GM10248 (cell line): Measurements from ENCODE around the gene ZFY.

Source experiments
- CTCF ChIA-PET: fragments of 300-600 bp; sonication (Branson Sonifier 250); formaldehyde crosslinking; extraction: SDS; loops from one replicate; lab custom pipeline; 2021; ENCODE audit warnings: antibody characterized with exemption; lab: Yijun Ruan, JAX
- POLR2A ChIA-PET: fragments of 350-650 bp; sonication (Branson Sonifier 250); formaldehyde crosslinking; extraction: SDS; loops from one replicate; lab custom pipeline; 2020; ENCODE audit warnings: antibody characterized with exemption; lab: Yijun Ruan, JAX
- DNase-seq: peaks from one replicate; pipeline ENCODE4 v3.0.0; 2012; ENCODE audit errors: extremely low spot score
- CTCF ChIP-seq: IDR thresholded peaks from 2 replicates; pipeline ENCODE4 v1.5.1; 2012; ENCODE audit warnings: mild to moderate bottlenecking, low read depth; ENCODE audit errors: extremely low read depth, missing control alignments, control extremely low read depth

Gene ZFY

GRCh38 chrY:2907356-2907755, 27.8 kb upstream of the ZFY start:
- ChIA-PET CTCF (no interaction called here), POLR2A (no interaction called here)
- TF ChIP-seq CTCF = no peak
- no peak for DNase-seq

- ChIA-PET CTCF (no interaction called here), POLR2A (interaction anchor here (0.9 kb wide), 1 partner anchor 38 kb away, joined by 3 read pairs; no protein-coding TSS in a partner anchor)
- DNase-seq = peak; percentile 1
- TF ChIP-seq CTCF = peak; percentile 18
Observed at GRCh38 chrY:2913066-2913815, 21.9 kb upstream of the ZFY start.

GRCh38 chrY:2934078-2934477, 1.1 kb upstream of the ZFY start:
- no peak for DNase-seq
- no peak for TF ChIP-seq CTCF
- ChIA-PET CTCF (no interaction called here), POLR2A (no interaction called here)

- peak; percentile 74 for TF ChIP-seq CTCF
- POLR2A ChIA-PET = interaction anchor here (0.6 to 0.9 kb wide), 2 partner anchors 9 to 53 kb away, joined by 3 to 5 read pairs; no protein-coding TSS in a partner anchor
- CTCF ChIA-PET = interaction anchor here (1.6 to 2.1 kb wide), 2 partner anchors 12 to 14 kb away, joined by 10 to 14 read pairs; no protein-coding TSS in a partner anchor
- DNase-seq = peak; percentile 33
Observed at GRCh38 chrY:2935716-2936435, 695 bp downstream of the ZFY start.

- CTCF ChIA-PET = interaction anchor here (1.2 to 2.1 kb wide), 3 partner anchors 11 to 21 kb away, joined by 3 to 14 read pairs (median 10); no protein-coding TSS in a partner anchor
Observed at GRCh38 chrY:2936436-2936750, 1.2 kb downstream of the ZFY start.

GRCh38 chrY:2937149-2937548, 2.0 kb downstream of the ZFY start:
- ChIA-PET POLR2A (interaction anchor here (1.1 kb wide), 1 partner anchor 12 kb away, joined by 3 read pairs; no protein-coding TSS in a partner anchor), CTCF (interaction anchor here (1.2 to 2.1 kb wide), 3 partner anchors 10 to 20 kb away, joined by 3 to 14 read pairs (median 10); no protein-coding TSS in a partner anchor)
- DNase-seq = no peak
- TF ChIP-seq CTCF = no peak

More at GRCh38 chrY:2936436-2936750, 1.2 kb downstream of the ZFY start:
- DNase-seq = no peak
- POLR2A ChIA-PET = interaction anchor here (0.9 kb wide), 1 partner anchor 53 kb away, joined by 3 read pairs; no protein-coding TSS in a partner anchor
- TF ChIP-seq CTCF = no peak
